SHP77 (cell line): ENCODE measurements around the gene USP32.
"Not testable (repeated sequence)": the region's sequence is repeated elsewhere in the genome, so short reads cannot be mapped to it uniquely, and the experiment has no call there.

ENCODE experiments used
- DNase-seq, 2 experiments: peaks; one replicate each; lab custom pipeline; 2025; lab: John Stamatoyannopoulos, UW

The USP32 gene

GRCh38 chr17:60403523-60403810 is 11.5 kb upstream of the USP32 start:
- no peak for DNase-seq

DNA sequence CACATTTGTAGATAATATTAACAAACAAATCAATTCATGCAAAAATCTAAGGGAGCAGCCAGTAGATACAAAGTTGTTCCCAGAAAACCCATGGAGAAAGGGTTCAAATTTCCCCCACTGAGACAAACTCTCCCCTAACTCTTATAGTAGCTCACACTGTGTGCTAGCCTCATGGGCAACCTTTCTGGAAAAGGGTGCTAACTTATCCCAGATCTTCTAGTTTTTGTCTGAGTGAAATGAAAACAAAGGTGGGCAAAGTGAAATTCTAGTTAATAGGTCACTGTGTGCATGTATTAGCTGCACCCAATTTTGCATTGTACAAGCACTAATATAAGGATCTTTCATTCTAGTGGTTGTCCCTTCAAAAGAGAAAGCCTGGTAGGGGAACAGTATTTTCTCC is 9.9 kb upstream of the USP32 start:
- no peak for DNase-seq

GRCh38 chr17:60398227-60398959 is 6.5 kb upstream of the USP32 start:
- no peak for DNase-seq

- no peak for DNase-seq
These were observed 4.5 kb upstream of the USP32 start for GRCh38 chr17:60396412-60396811.

DNA sequence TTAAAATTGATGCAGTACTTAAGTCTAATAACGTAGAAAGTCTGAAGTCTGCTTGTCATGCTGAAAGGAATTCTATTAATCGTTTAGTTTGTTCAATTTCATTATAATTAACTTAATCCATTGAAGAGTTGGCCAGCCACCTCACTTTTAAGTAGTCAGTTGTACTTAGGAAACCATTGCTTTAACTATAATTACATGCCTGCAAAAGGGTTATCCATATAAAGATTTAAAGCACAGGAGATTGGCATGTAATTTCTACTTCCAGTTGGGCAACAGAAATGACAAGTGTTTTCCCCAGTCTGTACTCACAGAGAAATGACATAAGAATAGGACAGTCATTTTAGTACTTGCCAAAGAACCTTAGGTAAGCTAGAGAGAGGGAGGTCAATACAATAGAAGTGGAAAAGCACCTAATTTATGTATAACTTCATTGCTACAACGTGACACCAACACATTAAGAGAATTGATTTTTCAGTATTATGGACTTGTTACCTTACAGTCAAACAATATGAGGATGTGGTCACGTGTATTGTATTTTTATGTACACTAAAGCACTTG is 3.7 kb upstream of the USP32 start:
- DNase-seq, result no peak

DNA sequence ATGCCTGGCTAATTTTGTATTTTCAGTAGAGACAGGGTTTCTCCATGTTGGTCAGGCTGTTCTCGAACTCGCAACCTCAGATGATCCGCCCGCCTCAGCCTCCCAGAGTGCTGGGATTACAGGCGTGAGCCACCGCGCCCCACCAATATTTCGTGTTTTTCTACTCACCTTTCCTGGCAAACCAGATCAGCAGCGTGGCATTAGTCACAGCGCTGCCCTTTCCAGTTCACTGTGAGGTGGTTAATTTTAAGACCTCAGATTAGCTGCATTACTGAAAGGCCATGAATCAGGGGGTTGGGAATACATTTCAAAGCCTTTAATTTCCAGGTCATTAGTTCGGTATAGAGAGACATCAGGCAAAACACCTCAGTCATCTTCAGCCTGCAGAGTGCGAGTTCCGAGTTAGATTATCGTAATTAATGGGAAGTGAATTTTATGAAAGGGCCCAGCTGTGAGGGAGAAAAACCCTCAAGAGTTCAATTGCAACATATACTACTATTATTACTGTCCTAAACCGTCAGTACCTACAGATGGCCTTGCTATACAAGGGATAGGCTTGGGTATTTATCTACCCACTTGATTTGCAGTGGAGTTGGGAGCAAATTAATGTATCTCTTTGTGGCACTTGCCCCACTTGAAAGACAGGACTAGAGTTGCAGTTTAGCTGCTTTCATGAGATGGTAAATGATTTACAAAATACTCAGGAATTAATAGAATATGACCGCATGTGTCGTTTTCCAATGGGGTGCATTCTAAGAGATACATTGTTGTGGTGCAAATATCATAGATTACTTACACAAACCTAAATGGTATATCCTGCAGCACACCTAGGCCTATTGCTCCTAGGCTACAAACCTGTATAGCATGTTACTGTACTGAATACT is 2.1 kb upstream of the USP32 start:
- no peak for DNase-seq

DNA sequence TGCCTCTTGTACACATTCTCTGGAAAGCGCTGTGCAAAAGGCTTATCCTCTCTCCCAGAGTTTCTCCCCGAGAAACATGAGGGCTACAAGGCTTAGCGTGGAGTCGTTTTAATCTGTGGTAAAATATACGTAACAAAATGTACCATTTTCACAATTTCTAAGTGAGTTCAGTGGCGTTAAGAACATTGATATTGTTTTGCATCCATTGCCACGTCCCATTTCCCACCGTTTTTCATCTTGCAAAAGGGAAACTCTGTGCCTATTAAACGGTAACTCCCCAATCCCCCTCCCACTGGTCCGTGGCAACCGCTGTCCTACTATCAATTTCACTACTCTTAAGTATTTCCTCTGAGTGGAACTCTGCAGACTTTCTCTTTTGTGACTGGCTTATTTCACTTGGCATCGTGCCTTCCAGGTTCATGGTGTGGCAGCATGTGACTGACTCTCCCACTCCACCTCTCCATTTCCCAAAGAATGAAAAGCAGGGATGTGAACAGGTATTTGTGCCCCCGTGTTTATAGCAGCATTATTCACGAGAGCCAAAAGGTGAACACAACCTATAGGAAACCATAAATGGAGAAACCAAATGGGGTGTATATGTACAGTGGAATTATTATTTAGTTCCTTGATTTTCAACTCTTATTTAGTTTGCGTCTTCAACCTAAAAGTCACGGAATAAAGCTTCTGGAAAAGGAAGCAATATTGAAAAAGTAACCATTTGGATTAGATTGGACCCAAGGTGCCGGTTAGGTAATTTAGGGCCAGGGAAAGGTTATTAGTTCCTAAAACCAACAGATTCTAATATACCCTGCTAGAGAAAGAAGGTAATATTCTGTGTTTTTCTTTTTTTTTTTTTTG is 1.1 kb upstream of the USP32 start:
- peak; percentile 48 to 57 for DNase-seq

GRCh38 chr17:60391471-60392041 is 377 bp downstream of the USP32 start:
- peak in 1 of 2 experiments; percentile 79 for DNase-seq

DNA sequence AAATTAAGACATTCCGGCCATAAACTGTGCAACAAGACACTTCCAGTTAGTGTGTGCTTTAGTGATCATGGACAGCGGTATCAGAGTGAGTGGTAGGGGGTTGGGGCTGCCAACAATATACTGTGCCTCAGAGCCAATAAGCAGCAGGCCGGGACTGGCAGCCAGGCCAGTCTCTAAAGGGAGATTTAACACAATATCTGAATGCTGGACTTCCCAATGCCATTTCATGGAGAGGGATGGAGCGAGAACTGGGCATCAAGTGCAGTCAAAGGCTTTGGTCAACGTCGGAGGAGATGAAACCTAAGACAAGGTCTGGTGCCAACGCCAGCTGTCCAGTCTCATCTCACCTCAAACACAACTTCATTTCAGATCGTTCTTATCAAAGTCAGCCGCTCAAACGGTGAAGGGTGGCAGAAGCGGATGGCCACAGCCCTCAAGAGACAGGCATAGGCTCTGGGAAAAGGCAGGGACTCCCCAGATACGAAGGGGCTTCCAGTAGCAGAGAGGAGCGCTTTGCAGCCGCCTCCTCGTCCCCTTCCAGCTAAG is 935 bp downstream of the USP32 start:
- DNase-seq, result peak in 1 of 2 experiments; percentile 26

- DNase-seq, result no peak
These were observed 1.7 kb downstream of the USP32 start for GRCh38 chr17:60390186-60390585.

DNA sequence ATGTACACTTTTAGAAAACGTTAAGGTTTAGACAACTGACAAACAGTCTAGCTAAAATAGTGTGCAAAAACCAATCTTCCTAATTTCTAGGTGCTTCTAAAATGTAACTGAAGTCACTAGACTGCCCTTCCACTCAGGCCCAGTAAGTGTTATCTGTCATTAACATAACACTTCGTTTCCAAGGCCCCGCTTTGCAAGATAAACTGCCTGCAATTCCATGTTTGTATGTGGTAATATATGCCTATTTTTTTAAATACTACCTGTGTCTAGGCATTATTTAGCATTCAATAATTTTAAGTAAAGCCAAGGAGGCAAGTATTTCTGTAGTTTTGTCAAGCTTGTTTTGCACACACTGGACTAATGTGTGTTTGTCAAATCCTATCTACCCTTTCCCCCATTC is 3.2 kb downstream of the USP32 start:
- no peak for DNase-seq

GRCh38 chr17:60387666-60388065 is 4.3 kb downstream of the USP32 start:
- no peak for DNase-seq

GRCh38 chr17:60386147-60387058 is 5.5 kb downstream of the USP32 start:
- DNase-seq, result no peak

- not testable (repeated sequence) for DNase-seq
These were observed 7.0 kb downstream of the USP32 start for GRCh38 chr17:60384921-60385320.

- DNase-seq, result no peak
These were observed 8.6 kb downstream of the USP32 start for GRCh38 chr17:60383379-60383778.

DNA sequence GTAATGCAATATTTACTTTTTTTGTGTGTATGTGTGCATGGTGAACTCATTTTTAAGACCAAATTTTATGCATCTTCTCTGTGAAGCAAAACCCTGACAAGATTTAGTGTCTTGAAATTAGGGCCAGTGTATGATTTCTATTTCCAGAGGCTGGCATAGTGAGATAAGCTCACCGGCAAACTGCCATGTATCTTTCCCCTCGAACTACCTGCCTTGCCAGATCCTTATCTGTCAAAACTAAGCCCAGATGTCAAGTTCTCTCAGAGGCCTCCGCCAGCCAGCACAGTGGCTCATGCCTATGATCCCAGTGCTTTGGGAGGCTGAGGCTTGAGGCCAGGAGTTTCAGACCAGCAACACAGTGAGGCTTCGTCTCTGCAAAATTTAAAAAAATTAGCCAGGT is 10.0 kb downstream of the USP32 start:
- DNase-seq, result no peak

- not testable (repeated sequence) for DNase-seq
These were observed 12.5 kb downstream of the USP32 start for GRCh38 chr17:60379461-60379860.

- DNase-seq, result not testable (repeated sequence)
These were observed 13.7 kb downstream of the USP32 start for GRCh38 chr17:60378187-60378586.

DNA sequence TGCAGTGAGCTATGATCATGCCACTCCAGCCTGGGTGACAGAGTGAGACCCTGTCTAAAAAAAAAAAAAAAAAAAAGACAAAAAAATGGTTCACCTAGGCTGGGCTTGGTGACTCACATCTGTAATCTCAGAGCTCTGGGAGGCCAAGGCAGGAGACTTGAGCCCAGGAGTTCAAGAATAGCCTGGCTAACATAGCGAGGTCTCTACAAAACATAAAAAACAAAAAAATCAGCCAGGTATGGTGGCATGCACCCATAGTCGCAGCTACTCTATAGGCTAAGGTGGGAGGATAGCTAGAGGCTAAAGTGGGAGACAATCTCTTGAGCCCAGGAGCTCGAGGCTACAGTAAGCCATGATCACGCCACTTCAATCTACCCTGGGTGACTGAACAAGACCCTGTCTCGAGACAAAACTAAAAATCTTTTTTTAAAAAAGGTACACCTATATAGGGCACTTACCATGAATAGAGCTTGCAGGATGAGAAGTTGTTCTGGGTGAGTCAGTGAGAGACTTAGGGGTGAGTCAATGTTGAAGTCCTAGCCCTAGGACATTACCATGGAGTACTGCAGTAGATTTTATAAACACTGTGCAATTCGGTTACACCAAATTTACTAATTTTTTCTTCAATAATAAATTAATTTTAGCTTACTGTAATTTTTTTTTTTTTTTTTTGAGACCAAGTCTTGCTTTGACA is 19.0 kb downstream of the USP32 start:
- no peak for DNase-seq
